GM03348 (cell line): ENCODE measurements around the gene PRM1.
"Not testable (repeated sequence)": the region's sequence is repeated elsewhere in the genome, so short reads cannot be mapped to it uniquely, and the experiment has no call there.

Experiments used
- DNase-seq: peaks from one replicate; pipeline ENCODE4 v3.0.0; 2012; ENCODE audit warnings: low spot score

The PRM1 gene

GRCh38 chr16:11298143-11298900 lies 17.2 kb upstream of the PRM1 start:
- DNase-seq: no peak

GRCh38 chr16:11297492-11298142 lies 16.5 kb upstream of the PRM1 start:
- peak; percentile 87 for DNase-seq

- no peak for DNase-seq
Observed at GRCh38 chr16:11296706-11297491, 15.8 kb upstream of the PRM1 start.

- DNase-seq: no peak
Observed at GRCh38 chr16:11296351-11296705, 15.2 kb upstream of the PRM1 start.

GRCh38 chr16:11295672-11296071 lies 14.5 kb upstream of the PRM1 start:
- no peak for DNase-seq

GRCh38 chr16:11292076-11292748 lies 11.1 kb upstream of the PRM1 start:
- no peak for DNase-seq

GRCh38 chr16:11291091-11291703 lies 10.1 kb upstream of the PRM1 start:
- no peak for DNase-seq

GRCh38 chr16:11290102-11290893 lies 9.2 kb upstream of the PRM1 start:
- no peak for DNase-seq

- not testable (repeated sequence) for DNase-seq
Observed at GRCh38 chr16:11289696-11290095, 8.6 kb upstream of the PRM1 start.

- no peak for DNase-seq
Observed at GRCh38 chr16:11289202-11289601, 8.1 kb upstream of the PRM1 start.

GRCh38 chr16:11285842-11286241 lies 4.7 kb upstream of the PRM1 start:
- DNase-seq: no peak

- DNase-seq: no peak
Observed at GRCh38 chr16:11283820-11284248, 2.7 kb upstream of the PRM1 start.

GRCh38 chr16:11278681-11279628 lies 2.2 kb downstream of the PRM1 start:
- no peak for DNase-seq

- DNase-seq: no peak
Observed at GRCh38 chr16:11277607-11278337, 3.4 kb downstream of the PRM1 start.

- no peak for DNase-seq
Observed at GRCh38 chr16:11276896-11277593, 4.1 kb downstream of the PRM1 start.

GRCh38 chr16:11276143-11276895 lies 4.8 kb downstream of the PRM1 start, which contains the start of gene PRM2:
Gene PRM2, minus strand, starts transcription at chr16:11276480. Its CDS starts 110 bp downstream, at chr16:11276370.
- DNase-seq: no peak

- DNase-seq: no peak
Observed at GRCh38 chr16:11274964-11275363, 6.2 kb downstream of the PRM1 start.
